ENCODE measurements around the gene ASB14. TPM values are rescaled to one million over a fixed set of nuclear protein-coding genes. Genes with fewer than 3 reads are reported as not detected.
"Not testable (repeated sequence)": the region's sequence is repeated elsewhere in the genome, so short reads cannot be mapped to it uniquely, and the experiment has no call there.

Gene ASB14
- total RNA-seq (under 1 TPM in 1 of 6 donors, not detected in 5; 0.16 TPM), polyA plus RNA-seq (under 1 TPM; 0.02 to 0.11 TPM)

- no peak within 1 kb of the TSS for H3K4me3 ChIP-seq
- no peak for ATAC-seq
- DNase-seq, result no peak
- intact Hi-C loops (cut with DNase I), result no loop called here
- H3K4me1 ChIP-seq, result no peaks in the 10 kb centered on the region
- no peaks in the 10 kb centered on the region for H3K9me3 ChIP-seq
- FAIRE-seq, result no peak
- H3K27me3 ChIP-seq, result no peaks in the 10 kb centered on the region
- no peaks in the 10 kb centered on the region for H3K36me3 ChIP-seq
- no peak within 1 kb of the TSS for H3K27ac ChIP-seq
- no peak for TF ChIP-seq CTCF (IDR thresholded peaks at IDR 0.05)
- 88 to 95% methylated on average over 1 of the region's 1 CpG for WGBS, 2 donors
These were observed at the start of gene ASB14 for GRCh38 chr3:57292159-57292896. ASB14 (minus strand) TSS chr3:57292685; CDS start chr3:57292033, 652 bp downstream.

- DNase-seq; H3K4me3 ChIP-seq; H3K9me3 ChIP-seq; H3K4me1 ChIP-seq; FAIRE-seq; intact Hi-C loops (cut with DNase I); H3K36me3 ChIP-seq; H3K27me3 ChIP-seq; ATAC-seq; H3K27ac ChIP-seq: not testable (repeated sequence)
- 37 to 41% methylated on average over 4 to 6 of the region's 7 CpGs for WGBS, 2 donors
These were observed 46.7 kb upstream of the ASB14 start for GRCh38 chr3:57339071-57339642.

GRCh38 chr3:57338272-57339070 is 46.0 kb upstream of the ASB14 start:
- not testable (repeated sequence) for ATAC-seq, FAIRE-seq
- 91 to 94% methylated on average over 40 of the region's 40 CpGs for WGBS, 2 donors

GRCh38 chr3:57335283-57335938 is 42.9 kb upstream of the ASB14 start:
- Histone ChIP-seq H3K36me3 (no peaks in the 10 kb centered on the region), H3K4me3 (no peak overlapping the region), H3K27me3 (no peaks in the 10 kb centered on the region), H3K9me3 (no peaks in the 10 kb centered on the region), H3K4me1 (no peaks in the 10 kb centered on the region), H3K27ac (no peak overlapping the region)
- ATAC-seq (no peak), FAIRE-seq (no peak), DNase-seq (no peak)
- intact Hi-C loops (cut with DNase I), result no loop called here
- WGBS, 2 donors, result 76 to 79% methylated on average over 5 of the region's 5 CpGs
- no peak for TF ChIP-seq CTCF (IDR thresholded peaks at IDR 0.05)

More at GRCh38 chr3:57338272-57339070, 46.0 kb upstream of the ASB14 start:
- H3K27ac ChIP-seq; H3K4me1 ChIP-seq; H3K4me3 ChIP-seq; intact Hi-C loops (cut with DNase I); H3K27me3 ChIP-seq; H3K9me3 ChIP-seq; H3K36me3 ChIP-seq: not testable (repeated sequence)
- peak in 2 of 6 donors; percentile 13 to 30 for DNase-seq

- Histone ChIP-seq H3K36me3 (no peaks in the 10 kb centered on the region), H3K4me3 (no peak overlapping the region), H3K27ac (no peak overlapping the region), H3K9me3 (no peaks in the 10 kb centered on the region), H3K4me1 (no peaks in the 10 kb centered on the region), H3K27me3 (no peaks in the 10 kb centered on the region)
- ATAC-seq, result no peak
- TF ChIP-seq CTCF (IDR thresholded peaks at IDR 0.05), result no peak
- intact Hi-C loops (cut with DNase I), result no loop called here
- no peak for DNase-seq
- WGBS, 2 donors, result 76 to 78% methylated on average over 3 of the region's 3 CpGs
- FAIRE-seq, result no peak
These were observed 38.7 kb upstream of the ASB14 start for GRCh38 chr3:57331078-57331610.

GRCh38 chr3:57326498-57326897 is 34.0 kb upstream of the ASB14 start:
- FAIRE-seq; H3K36me3 ChIP-seq; H3K4me3 ChIP-seq; DNase-seq; H3K27ac ChIP-seq; H3K27me3 ChIP-seq; H3K9me3 ChIP-seq; H3K4me1 ChIP-seq; ATAC-seq; intact Hi-C loops (cut with DNase I): not testable (repeated sequence)
- WGBS, 2 donors, result 90 to 100% methylated on average over 1 of the region's 1 CpG
